ENCODE results near the gene ZSCAN22. TPM values are rescaled to one million over a fixed set of nuclear protein-coding genes. Genes with fewer than 3 reads are reported as not detected.

The ZSCAN22 gene
- 2.1 to 3.3 TPM (median 2.9 TPM) in 5 replicates for total RNA-seq (2022; extraction: Qiagen RNA extraction; ENCODE audit: low read depth)

DNA sequence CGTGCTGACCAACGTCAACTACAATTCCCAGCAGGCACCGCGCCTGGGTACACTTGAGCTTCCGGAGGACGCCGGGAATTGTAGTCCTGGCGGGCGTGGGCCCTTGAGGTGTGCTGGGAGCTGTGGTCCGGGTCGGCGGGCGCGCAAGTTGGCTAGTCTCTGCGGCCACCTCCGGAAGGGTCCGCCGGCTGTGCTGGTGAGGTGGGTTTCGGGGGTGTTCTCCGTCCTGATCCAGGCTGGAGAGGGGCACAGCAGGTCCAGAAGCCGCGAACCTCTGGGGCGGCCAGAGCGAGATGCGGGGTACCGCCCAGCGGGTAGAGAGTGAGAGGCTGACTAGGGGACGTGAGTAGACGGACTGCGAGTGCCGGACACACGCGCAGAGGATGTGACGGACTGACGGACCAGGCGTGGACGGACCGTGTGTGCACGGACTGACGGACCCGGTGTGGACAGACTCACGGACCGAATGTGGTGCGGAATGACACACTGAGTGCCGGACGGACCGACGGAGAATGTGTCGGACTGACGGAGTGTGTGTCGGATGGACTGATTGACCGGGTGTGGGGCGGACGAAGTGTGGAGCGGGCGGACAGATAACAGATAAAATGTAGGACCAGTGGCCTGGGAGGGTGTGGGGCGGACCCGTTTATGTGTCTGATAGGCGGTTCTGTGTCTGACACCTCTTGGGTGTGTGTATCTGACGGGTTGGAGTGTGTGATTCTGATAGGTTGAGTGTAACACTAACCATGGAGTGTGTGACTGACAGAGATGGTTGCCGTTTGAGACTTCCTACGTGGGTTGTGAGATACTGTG lies at the start of gene ZSCAN22:
TSS of gene ZSCAN22 (plus strand) at position 81 of the 813 bp plus-strand sequence. CDS start 7,809 bp downstream, outside the sequence.

DNA sequence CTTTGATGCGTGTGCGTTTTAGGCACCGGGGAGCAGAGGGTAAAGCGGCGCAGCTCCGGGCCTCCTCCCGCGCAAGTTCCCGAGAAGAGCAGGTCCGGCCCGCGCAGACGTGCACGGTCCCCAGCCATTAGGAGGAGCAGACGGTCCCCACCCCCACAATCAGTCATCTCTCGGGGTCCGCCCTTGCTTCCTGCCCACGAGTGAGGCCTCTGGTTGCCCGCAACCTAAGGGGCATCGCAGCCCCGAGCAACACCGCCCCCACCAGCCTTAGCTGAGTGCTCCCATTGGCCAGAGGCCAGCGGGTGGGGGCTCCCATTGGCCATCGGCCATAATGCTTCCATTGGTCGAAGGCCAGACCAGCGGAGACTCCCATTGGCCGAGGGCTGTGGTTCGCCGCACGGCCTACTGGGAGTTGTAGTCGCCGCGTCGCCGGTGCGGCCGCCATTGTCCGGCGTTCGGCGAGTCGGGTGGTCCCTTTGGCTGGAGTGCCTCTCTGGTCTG lies 48.2 kb upstream of the ZSCAN22 start, which contains the start of gene ZNF8:
TSS of gene ZNF8 (plus strand) at position 415 of the 501 bp plus-strand sequence. CDS start 127 bp downstream, outside the sequence.

DNA sequence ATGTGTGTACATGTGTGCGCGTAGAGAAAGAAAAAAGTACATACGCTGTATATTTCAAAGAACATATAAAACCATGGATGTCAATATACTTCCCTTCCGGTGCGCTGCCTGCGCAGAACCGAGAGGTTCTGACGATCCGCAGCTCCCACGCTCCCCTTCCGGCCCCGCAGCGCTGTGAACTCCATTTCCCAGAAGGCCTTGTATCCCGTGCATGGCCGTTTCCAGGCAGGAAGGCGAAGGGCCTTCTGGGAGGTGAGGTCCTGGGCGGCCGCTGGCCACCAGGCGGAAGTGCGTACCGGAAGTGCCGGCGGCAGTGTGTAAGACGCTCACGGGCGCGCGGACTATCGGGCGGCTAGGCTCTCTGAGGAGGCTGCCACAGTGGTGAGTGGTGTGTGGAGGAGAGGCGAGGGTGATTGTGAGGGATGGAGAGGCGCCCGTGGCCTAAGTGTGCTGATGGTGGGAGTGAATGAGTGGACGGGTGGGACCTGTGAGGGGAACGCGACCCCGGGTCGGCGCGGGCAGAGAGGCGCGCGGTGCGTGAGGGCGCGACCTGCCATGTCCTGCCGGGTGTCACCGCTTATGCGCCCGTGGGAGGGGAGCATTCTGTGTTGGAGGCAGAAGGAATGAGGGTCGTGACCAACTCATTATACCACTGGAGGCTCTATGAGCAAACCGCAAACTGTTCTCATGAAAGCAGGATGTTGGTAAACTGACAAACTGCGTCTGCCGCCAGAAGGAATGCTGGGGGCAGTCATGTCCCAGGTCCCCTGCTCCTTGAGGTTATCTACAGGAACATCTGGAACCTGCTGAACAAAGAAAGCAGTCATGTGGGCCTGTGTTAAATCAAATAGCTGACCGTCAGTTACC lies 21.5 kb upstream of the ZSCAN22 start, which contains the start of gene ERVK3-1:
TSS of gene ERVK3-1 (plus strand) at position 313 of the 867 bp plus-strand sequence. CDS start 6,792 bp downstream, outside the sequence.

DNA sequence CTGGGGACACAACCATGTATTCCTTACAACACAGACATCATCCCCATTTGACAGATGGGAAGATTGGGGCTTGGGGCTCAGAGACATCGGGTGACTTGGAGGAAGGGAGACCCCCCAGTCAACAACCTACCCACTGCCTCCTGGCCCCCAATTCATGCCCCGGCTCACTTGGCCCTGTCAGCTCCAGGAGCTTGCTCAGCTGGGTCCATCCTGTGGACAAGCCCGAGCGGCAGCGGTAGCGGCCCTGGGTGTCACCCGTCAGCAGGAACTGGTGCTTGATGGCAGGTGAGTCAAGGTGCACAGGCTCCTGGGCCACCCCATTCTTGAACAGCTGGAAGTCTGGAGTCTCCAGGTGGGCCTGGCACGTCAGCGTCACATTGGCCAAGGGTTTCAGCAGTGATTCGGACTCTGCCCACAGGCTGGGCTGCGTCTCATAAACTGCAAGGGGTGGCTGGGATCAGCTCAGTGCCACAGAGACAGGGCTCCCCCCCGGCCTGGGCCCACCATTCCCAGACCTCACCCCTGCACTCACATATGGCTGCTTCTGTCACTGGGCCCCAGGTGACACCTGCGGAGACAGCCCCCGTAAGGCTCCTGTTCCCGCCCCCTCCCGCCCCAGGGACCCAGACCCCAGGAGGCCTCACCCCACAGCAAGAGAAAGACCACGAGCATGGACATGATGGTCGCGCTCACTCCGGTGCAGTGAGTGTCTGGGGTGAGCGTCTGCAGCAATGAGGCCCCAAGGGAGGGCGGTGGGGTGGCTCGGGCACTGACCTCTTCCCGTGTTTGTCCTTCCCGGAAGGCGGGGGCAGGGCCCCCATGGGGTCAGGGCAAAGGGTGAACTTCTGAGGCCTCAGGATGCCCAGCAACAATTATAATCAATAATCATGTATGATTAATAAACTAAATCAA lies 26.2 kb downstream of the ZSCAN22 start, which contains the start of gene A1BG:
TSS of gene A1BG (minus strand) at position 733 of the 912 bp plus-strand sequence. CDS start at position 678, 55 bp downstream.

DNA sequence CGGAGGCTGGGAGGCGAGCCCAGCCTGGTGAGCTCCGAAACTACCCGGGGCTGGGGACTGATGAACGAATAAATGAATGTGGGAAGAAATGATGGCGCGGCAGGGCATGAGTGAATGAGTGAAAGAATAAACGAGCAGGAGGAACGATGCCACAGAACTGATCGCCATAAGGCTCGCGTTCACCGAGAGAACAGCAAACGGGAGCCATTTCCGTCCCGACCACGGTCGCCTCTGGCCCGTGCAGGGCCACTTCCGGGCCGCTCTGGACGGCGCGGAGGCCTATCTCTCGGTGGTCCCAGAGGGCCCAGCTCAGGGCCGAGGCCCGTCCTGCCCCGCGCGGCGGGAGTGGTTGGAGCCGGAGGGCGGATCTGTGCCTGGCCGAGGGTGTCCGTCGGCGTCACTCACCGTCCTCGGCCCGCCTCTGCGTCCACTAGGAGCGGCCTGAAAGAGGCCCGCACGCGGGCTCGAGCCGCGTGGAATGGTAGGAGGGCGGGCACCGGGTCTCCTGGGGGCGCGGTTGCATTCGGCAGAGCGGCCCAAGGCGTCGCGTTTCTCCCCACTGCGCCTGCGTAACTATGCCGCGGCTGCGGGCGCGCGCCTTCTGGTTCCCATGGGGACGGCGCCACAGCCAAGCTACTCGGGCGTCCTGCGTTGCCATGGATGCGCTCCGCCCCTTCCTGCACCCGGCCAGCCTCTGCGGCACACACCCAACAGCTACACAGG lies 35.6 kb downstream of the ZSCAN22 start, which contains the start of gene ZNF497:
TSS of gene ZNF497 (minus strand) at position 480 of the 723 bp plus-strand sequence. CDS start 5,116 bp downstream, outside the sequence.

DNA sequence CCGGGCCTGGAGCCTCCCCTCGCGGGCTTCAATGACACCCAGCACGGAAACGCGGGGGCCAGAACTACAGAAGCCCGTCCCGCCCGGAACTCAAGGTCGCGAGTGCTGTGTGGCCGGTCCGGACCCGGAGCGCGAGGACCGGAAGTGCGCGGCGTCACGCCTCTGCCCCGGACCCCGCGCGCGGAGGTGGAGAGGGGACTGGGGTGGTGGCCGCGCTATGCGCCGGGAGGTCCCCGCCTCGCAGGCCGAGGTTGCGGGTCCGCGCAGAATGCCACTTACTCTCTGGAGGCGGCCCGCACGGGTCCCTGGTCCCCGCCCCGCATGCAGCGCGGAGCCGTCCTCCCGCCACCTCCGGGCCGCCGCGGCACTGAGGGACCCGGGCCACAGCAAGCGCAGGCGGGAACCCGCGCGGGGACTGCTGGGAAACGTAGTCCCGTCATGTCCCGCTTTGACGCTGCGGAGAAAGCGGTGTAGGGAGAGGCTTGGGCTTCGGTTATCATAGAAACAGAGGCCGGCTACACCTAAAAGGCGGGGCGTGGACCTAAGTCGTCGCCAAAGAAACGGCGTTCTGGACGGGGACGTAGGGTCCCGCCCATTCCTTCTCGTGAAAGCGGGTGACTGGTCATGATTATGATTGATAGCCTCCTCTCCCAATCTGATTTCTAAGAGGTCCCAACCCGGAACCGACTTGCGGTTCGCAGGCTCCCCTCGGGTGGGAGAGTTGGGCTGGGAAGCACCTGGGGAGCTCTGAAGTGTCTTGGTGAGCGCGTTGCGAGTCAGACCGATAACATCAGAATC lies 54.1 kb downstream of the ZSCAN22 start, which contains the start of gene ZNF837:
TSS of gene ZNF837 (minus strand) at position 369 of the 798 bp plus-strand sequence. CDS start 11,698 bp downstream, outside the sequence.

DNA sequence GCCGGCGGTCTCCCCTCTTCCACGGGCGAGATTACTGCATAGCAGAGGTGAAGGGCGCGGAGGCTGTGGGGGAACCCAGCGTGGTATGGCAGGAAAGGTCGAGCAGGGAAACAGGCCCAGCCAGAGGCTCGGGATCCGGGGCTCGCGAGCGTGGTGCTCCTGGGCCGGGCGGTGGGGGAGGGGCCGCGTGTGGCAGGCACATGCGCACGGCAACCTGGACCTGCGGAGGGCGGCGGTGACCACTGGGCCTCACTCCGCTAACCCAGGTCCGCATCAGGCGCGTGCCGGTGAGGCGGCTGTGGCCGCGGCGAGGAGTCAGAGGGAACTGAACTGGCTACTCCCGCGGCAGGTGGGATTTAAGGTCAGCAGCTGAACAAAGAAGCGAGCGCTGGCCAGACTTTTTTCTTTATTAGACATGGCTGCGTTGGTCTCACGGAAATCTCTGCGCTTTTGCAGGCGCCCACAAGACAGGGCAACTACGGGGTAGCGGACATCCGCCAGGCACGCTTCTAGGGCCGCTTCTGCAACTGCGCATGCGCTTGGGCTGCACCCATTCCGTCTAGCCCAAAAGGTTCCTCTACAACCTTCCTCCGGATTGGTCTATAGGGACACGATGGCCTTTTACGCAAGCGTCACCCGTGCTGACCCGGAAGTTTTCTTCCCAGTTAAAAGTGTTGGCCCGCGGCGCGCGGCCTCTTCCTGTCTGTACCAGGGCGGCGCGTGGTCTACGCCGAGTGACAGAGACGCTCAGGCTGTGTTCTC lies 60.0 kb downstream of the ZSCAN22 start, which contains the start of gene RPS5:
TSS of gene RPS5 (plus strand) at position 694 of the 762 bp plus-strand sequence. CDS start 869 bp downstream, outside the sequence.

Other genes with a start within 250 kb of the ZSCAN22 start
- 2.1 to 3.0 TPM (median 2.5 TPM) in 5 replicates for gene ZSCAN18, start 228.8 kb upstream of the ZSCAN22 start, total RNA-seq (2022; extraction: Qiagen RNA extraction; ENCODE audit: low read depth)
- gene ZNF329, start 176.2 kb upstream of the ZSCAN22 start, total RNA-seq (2022; extraction: Qiagen RNA extraction; ENCODE audit: low read depth), result 2.9 to 3.3 TPM (median 3.1 TPM) in 5 replicates
- gene ZNF274, start 143.9 kb upstream of the ZSCAN22 start, total RNA-seq (2022; extraction: Qiagen RNA extraction; ENCODE audit: low read depth), result 14.5 to 16.5 TPM (median 15.7 TPM) in 5 replicates
- 11.6 to 24.4 TPM (median 19.0 TPM) in 5 replicates for gene ZNF544, start 98.1 kb upstream of the ZSCAN22 start, total RNA-seq (2022; extraction: Qiagen RNA extraction; ENCODE audit: low read depth)
- 1.3 to 1.5 TPM (median 1.3 TPM) in 5 replicates for gene ZNF8, start 48.0 kb upstream of the ZSCAN22 start, total RNA-seq (2022; extraction: Qiagen RNA extraction; ENCODE audit: low read depth)
- 90.7 to 110 TPM (median 98.8 TPM) in 5 replicates for gene ERVK3-1, start 21.6 kb upstream of the ZSCAN22 start, total RNA-seq (2022; extraction: Qiagen RNA extraction; ENCODE audit: low read depth)
- 9.9 to 13.7 TPM (median 12.2 TPM) in 5 replicates for gene A1BG, start 26.5 kb downstream of the ZSCAN22 start, total RNA-seq (2022; extraction: Qiagen RNA extraction; ENCODE audit: low read depth)
- 0.80 to 1.7 TPM (median 1.5 TPM) in 5 replicates for gene ZNF497, start 35.8 kb downstream of the ZSCAN22 start, total RNA-seq (2022; extraction: Qiagen RNA extraction; ENCODE audit: low read depth)
- gene ZNF837, start 54.0 kb downstream of the ZSCAN22 start, total RNA-seq (2022; extraction: Qiagen RNA extraction; ENCODE audit: low read depth), result 1.1 to 1.5 TPM (median 1.2 TPM) in 5 replicates
- gene RPS5, start 60.3 kb downstream of the ZSCAN22 start, total RNA-seq (2022; extraction: Qiagen RNA extraction; ENCODE audit: low read depth), result 2,263 to 2,574 TPM (median 2,501 TPM) in 5 replicates
- 0.13 to 0.22 TPM in 2 of 5 replicates, not detected in the others for gene RNF225, start 68.7 kb downstream of the ZSCAN22 start, total RNA-seq (2022; extraction: Qiagen RNA extraction; ENCODE audit: low read depth)
- 18.6 to 22.4 TPM (median 18.8 TPM) in 5 replicates for gene ZNF584, start 81.7 kb downstream of the ZSCAN22 start, total RNA-seq (2022; extraction: Qiagen RNA extraction; ENCODE audit: low read depth)
- 0.07 to 0.16 TPM (median 0.08 TPM) in 4 of 5 replicates, not detected in the other for gene ZNF132, start 113.2 kb downstream of the ZSCAN22 start, total RNA-seq (2022; extraction: Qiagen RNA extraction; ENCODE audit: low read depth)
- gene ZNF324B, start 124.6 kb downstream of the ZSCAN22 start, total RNA-seq (2022; extraction: Qiagen RNA extraction; ENCODE audit: low read depth), result 7.4 to 8.4 TPM (median 7.8 TPM) in 5 replicates
- 9.1 to 11.9 TPM (median 9.7 TPM) in 5 replicates for gene ZNF324, start 140.1 kb downstream of the ZSCAN22 start, total RNA-seq (2022; extraction: Qiagen RNA extraction; ENCODE audit: low read depth)
- 11.7 to 14.6 TPM (median 13.1 TPM) in 5 replicates for gene ZNF446, start 149.4 kb downstream of the ZSCAN22 start, total RNA-seq (2022; extraction: Qiagen RNA extraction; ENCODE audit: low read depth)
- 24.4 to 34.2 TPM (median 28.6 TPM) in 5 replicates for gene SLC27A5, start 185.0 kb downstream of the ZSCAN22 start, total RNA-seq (2022; extraction: Qiagen RNA extraction; ENCODE audit: low read depth)
- 11.6 to 19.5 TPM (median 16.8 TPM) in 5 replicates for gene ZBTB45, start 192.8 kb downstream of the ZSCAN22 start, total RNA-seq (2022; extraction: Qiagen RNA extraction; ENCODE audit: low read depth)
- 659 to 835 TPM (median 753 TPM) in 5 replicates for gene TRIM28, start 217.1 kb downstream of the ZSCAN22 start, total RNA-seq (2022; extraction: Qiagen RNA extraction; ENCODE audit: low read depth)
- gene CHMP2A, start 228.1 kb downstream of the ZSCAN22 start, total RNA-seq (2022; extraction: Qiagen RNA extraction; ENCODE audit: low read depth), result 183 to 204 TPM (median 191 TPM) in 5 replicates
- gene UBE2M, start 231.6 kb downstream of the ZSCAN22 start, total RNA-seq (2022; extraction: Qiagen RNA extraction; ENCODE audit: low read depth), result 135 to 153 TPM (median 147 TPM) in 5 replicates
- gene MZF1, start 246.3 kb downstream of the ZSCAN22 start, total RNA-seq (2022; extraction: Qiagen RNA extraction; ENCODE audit: low read depth), result 12.5 to 18.1 TPM (median 16.9 TPM) in 5 replicates